ENCODE data around the gene RBFOX1.

The RBFOX1 gene

DNA sequence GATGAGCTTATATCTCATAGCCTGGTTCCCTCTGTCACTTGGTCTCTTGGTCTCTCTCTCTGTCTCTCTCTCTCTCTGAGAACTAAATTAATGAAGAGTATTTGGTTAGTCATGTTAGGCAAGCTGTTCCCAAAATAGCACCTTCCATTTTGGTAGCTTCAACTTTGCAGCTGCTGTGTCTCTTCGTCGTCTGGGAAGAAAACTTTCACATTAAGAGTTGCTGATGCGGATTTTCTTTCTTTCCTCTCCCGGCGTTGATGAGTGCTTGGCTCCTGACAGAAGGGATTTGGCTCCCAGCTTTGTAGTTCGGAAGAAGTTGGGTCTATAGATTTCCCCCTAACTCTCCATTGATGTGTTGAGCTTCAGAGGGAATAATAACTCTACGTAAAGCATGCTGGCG is at the start of gene RBFOX1:
Gene RBFOX1 (plus strand): TSS at position 235 of the 400 bp plus-strand sequence.
- in situ Hi-C loops (cut with HindIII; ENCODE audit: low sequenced_read_pairs) = no loop called here

DNA sequence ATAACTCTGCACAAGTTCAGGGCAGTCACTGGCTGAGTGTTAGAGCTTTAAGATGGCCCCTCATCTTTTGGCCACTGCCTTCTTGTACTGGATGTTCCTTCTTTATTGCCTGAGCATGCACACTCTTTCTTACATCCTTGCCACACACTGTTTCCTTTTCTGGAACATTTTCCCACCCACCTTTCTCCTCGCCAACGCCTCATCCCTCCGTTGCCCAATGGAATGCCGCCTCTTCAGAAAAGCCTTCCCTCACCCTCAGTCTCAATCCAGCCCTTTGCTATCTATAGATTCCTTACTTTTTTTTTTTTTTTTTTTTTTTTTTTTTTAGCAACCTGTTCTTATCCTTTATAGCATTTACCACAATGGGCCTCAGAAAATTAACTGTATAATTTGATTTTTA is 47.9 kb upstream of the RBFOX1 start:
- in situ Hi-C loops (cut with HindIII; ENCODE audit: low sequenced_read_pairs) = no loop called here

DNA sequence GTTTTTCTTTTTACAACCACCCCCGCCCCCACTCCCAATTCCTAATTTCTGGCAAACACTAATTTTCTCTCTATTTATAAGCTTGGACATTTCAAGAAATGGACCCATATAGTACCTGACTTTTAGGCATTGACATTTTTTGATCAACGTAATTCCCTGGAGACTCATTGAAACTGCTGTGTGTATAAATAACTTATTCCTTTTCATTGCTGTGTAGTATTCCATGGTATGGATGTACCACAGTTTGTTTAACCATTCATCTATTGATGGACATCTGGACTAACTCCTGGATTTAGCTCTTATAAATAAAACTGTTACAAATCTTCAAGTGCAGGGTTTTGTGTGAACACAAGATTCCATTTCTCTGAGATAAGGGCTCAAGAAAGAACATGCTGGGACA is 47.1 kb upstream of the RBFOX1 start:
- in situ Hi-C loops (cut with HindIII; ENCODE audit: low sequenced_read_pairs) = no loop called here

DNA sequence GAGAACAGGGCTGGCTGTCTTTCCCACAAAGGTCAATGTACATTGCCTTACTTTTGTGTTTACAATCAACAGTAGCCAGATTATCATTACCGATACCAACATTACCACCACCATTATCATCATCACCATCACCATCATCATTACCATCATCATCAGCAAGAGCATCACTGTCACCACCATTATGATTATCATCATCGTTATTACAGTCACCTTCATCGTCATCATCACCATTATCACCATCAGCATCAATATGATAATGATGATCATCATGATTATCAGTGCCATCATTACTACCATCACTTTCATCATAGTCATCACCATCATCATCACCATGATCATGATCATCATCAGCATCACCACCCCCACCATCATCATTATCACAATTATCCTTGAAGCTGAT is 43.3 kb upstream of the RBFOX1 start:
- in situ Hi-C loops (cut with HindIII; ENCODE audit: low sequenced_read_pairs) = no loop called here

DNA sequence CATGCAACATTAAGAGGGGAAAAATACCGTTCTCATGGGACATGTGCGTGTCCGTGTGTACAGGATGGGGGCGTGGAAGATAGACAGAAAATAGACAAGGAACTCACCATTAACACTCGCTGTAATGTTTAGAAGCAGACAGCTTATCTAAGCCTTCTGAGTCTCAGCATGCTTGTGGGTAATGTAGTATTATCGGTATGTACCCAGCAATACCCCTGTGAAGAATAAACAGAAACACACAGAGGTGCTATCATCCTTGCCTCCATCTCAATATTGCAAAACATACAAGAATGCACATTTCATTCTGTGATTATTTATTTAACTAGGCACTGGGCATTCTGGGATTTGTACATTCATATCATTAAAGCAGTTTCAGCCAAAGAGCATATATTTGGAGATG is 42.0 kb upstream of the RBFOX1 start:
- in situ Hi-C loops (cut with HindIII; ENCODE audit: low sequenced_read_pairs) = no loop called here

- in situ Hi-C loops (cut with HindIII; ENCODE audit: low sequenced_read_pairs) = no loop called here
Measured at GRCh38 chr16:7294020-7294419, 38.6 kb upstream of the RBFOX1 start.

DNA sequence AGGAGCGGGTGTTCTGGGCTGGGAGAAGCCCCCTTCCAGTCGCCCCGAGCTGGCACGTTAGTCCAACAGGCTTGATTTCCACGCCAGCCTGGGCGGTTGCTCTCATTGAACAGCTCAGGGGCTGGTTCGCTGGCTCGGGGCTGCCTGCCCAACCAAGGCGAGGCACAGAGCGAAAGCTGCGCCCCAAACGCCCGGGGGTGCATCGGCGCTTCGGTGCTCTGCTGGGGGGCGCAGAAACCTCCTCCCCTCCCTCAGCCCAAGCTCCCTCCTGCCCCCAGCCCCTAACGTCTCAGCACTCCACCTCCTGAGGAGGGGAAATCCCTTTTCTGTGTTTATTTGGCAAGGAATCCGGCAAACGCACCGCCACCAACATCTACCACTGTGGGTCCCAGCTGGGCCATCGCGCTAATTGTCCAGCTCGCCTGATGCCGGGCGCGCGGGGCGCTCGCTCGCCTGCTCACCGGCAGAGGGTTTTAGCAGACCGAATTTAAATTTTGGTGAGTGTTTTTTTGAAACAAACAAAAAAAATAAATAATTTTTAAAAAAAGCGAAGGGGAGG is 29.5 kb upstream of the RBFOX1 start:
- in situ Hi-C loops (cut with HindIII; ENCODE audit: low sequenced_read_pairs) = no loop called here

- in situ Hi-C loops (cut with HindIII; ENCODE audit: low sequenced_read_pairs) = no loop called here
Measured at GRCh38 chr16:7303660-7304200, 28.9 kb upstream of the RBFOX1 start.

- in situ Hi-C loops (cut with HindIII; ENCODE audit: low sequenced_read_pairs) = no loop called here
Measured at GRCh38 chr16:7304279-7304678, 28.4 kb upstream of the RBFOX1 start.

GRCh38 chr16:7304958-7305357 is 27.7 kb upstream of the RBFOX1 start:
- in situ Hi-C loops (cut with HindIII; ENCODE audit: low sequenced_read_pairs) = no loop called here

GRCh38 chr16:7313170-7313569 is 19.5 kb upstream of the RBFOX1 start:
- in situ Hi-C loops (cut with HindIII; ENCODE audit: low sequenced_read_pairs) = no loop called here

DNA sequence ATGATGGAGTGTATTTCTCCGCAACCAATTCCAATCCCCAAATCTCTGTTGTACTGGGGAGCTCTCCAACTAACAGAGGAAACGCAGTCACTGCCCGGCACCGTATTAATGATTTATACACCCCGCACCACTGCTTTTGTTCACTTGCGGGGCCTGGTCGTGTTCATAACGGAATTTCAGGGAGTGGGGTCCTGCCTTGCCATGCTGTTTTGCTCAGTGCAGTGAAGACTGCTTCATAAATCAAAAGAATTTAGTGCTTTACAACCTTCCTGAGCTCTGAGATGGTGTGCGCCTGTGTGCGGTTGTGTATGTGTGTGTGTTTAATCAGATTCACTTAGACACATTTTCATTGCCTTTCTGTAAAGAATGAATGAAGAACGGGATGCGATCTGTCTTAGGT is 18.5 kb upstream of the RBFOX1 start:
- in situ Hi-C loops (cut with HindIII; ENCODE audit: low sequenced_read_pairs) = no loop called here

DNA sequence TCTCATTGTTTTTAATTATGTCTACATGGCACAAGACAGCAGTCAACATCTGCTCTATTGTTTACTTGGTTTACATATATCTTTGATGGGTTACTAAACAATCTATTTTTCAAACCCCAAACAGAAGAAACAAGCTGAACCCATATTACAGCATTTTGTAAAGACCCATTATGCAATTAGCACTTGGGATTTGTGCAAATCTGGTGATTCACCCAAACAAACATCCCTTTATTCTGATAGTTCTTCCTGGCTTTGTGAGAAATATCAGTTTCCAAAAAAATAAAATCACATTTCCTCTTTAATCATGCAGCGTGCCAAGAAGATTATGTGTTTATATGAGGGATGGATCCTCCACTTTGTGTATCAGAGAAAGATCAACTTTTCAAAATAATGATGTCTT is 16.8 kb upstream of the RBFOX1 start:
- in situ Hi-C loops (cut with HindIII; ENCODE audit: low sequenced_read_pairs) = no loop called here

GRCh38 chr16:7316281-7316888 is 16.3 kb upstream of the RBFOX1 start:
- in situ Hi-C loops (cut with HindIII; ENCODE audit: low sequenced_read_pairs) = no loop called here

DNA sequence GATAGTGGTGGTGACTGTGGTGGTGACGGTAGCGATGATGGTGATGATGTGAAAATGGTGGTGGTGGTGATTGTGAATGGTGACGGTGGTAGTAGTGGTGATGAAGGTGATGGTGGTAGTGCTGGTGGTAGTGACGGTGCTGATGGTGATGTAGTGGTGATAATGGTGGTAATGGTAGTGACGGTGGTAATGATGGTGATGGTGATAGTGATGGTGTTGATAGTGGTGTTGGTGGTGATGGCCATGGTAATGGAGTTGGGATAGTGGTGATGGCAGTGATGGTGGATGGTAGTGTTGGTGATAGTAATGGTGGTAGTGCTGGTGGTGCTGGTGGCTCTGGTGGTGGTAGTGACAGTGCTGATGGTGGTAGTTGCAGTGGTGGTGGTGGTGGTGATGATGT is 14.7 kb upstream of the RBFOX1 start:
- in situ Hi-C loops (cut with HindIII; ENCODE audit: low sequenced_read_pairs) = no loop called here

- in situ Hi-C loops (cut with HindIII; ENCODE audit: low sequenced_read_pairs) = no loop called here
Measured at GRCh38 chr16:7318686-7319085, 14.0 kb upstream of the RBFOX1 start.

- in situ Hi-C loops (cut with HindIII; ENCODE audit: low sequenced_read_pairs) = no loop called here
Measured at GRCh38 chr16:7319514-7319913, 13.1 kb upstream of the RBFOX1 start.

DNA sequence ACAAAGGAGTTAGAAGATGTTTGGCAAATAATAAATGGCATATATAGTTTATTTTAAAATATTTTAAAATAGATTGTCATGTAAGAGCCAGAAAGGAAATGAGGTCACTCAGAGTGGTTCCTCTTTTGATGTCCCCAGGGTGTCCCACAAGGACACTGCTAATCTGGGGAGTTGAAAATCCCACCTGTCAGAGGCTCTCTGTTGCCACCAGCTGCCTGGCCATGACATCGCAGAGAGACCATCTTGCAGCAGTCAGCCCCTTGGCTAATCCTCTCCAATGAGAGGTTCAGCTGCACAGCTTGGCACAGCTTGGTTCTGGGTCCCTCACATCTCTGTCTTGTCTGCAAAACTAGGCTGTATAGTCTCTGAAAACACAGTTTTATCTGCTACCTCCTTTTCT is 11.0 kb upstream of the RBFOX1 start:
- in situ Hi-C loops (cut with HindIII; ENCODE audit: low sequenced_read_pairs) = no loop called here

- in situ Hi-C loops (cut with HindIII; ENCODE audit: low sequenced_read_pairs) = no loop called here
Measured at GRCh38 chr16:7324321-7324720, 8.3 kb upstream of the RBFOX1 start.

DNA sequence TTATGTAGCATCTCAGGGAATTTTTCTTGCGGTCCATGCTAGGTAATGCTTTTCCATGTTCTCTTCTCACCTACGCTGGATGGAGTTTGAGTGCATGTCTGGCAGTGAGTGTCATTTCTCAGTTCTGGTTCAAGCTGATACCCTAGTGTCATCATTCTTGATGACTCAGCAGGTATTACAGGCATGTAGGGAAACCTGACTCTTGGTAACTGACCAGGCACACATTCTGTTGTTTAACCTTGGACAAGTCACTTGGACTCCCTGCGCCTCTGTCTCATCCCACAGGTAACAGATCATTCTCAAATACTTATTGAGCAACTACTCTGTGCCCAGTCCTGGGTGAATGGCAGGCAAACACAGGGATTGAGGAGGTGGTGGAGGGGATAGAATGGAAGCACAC is 6.8 kb upstream of the RBFOX1 start:
- in situ Hi-C loops (cut with HindIII; ENCODE audit: low sequenced_read_pairs) = no loop called here

GRCh38 chr16:7330709-7331108 is 1.9 kb upstream of the RBFOX1 start:
- in situ Hi-C loops (cut with HindIII; ENCODE audit: low sequenced_read_pairs) = no loop called here

DNA sequence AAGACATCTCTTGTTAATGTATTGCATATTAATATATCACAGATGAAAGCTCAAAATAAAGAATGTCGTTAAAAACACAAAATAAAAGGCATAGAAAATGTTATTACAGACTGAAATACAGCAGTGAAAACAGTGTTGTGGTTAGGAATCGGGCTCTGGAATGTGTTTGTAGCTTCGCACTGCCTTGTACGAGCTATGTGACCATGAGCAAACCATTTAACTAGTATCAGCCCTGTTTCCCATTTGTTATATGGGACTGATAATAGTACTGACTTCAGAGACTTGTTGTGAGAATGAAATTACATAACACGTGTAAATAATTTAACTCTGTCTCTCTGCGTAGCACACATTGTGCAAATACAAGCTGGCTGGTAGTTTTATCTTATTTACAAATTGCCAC is 648 bp upstream of the RBFOX1 start:
- in situ Hi-C loops (cut with HindIII; ENCODE audit: low sequenced_read_pairs) = no loop called here

GRCh38 chr16:7333180-7333725 is 608 bp downstream of the RBFOX1 start:
- in situ Hi-C loops (cut with HindIII; ENCODE audit: low sequenced_read_pairs) = no loop called here
